Transverse colon (tissue), 4 donors: ENCODE results near the gene WWC1. TPM values are rescaled to one million over a fixed set of nuclear protein-coding genes. Genes with fewer than 3 reads are reported as not detected.
A peak's percentile ranks its signal among the peaks of the same experiment; 100 is the strongest.

ENCODE experiments used
- DNase-seq: peaks from one replicate; pipeline ENCODE4 v3.0.0-alpha.2; 2019
- H3K27ac ChIP-seq, 4 donors: fragments of 200-600 bp; sonication (generic); 2 replicates each; pipeline ENCODE4 v1.5.1; 2016 to 2018; ENCODE audit warnings: inconsistent platforms in 4 of 4
- H3K27me3 ChIP-seq: fragments of 200-600 bp; sonication (generic); 2 replicates; pipeline ENCODE4 v1.5.1; 2017; ENCODE audit warnings: inconsistent platforms
- H3K36me3 ChIP-seq, 4 donors: fragments of 200-600 bp; sonication (generic); 2 replicates each; pipeline ENCODE4 v1.5.1; 2017 to 2019; ENCODE audit warnings: inconsistent platforms in 4 of 4
- H3K4me1 ChIP-seq, 4 donors: fragments of 200-600 bp; sonication (generic); 2 replicates each; pipeline ENCODE4 v1.5.1; 2017 to 2020; ENCODE audit warnings: inconsistent platforms in 4 of 4
- H3K4me3 ChIP-seq, 4 donors: fragments of 200-600 bp; sonication (generic); 1 replicate in 1 of 4; 2 replicates in 3 of 4; pipeline versions ENCODE4 v1.5.1 to v1.6.1; 2017 to 2019; ENCODE audit warnings: inconsistent platforms in 4 of 4
- H3K9me3 ChIP-seq, 2 donors: fragments of 200-600 bp; sonication (generic); 2 replicates each; pipeline ENCODE4 v1.5.1; 2017 to 2019; ENCODE audit warnings: inconsistent platforms in 2 of 2
- EP300 ChIP-seq: sonication (generic); formaldehyde crosslinking; IDR thresholded peaks from one replicate; pipeline ENCODE4 v1.6.1; 2017; ENCODE audit warnings: antibody characterized with exemption, low read depth
- POLR2A ChIP-seq: fragments of 450-650 bp; IDR thresholded peaks from one replicate; pipeline ENCODE4 v1.6.1; 2016; ENCODE audit warnings: antibody characterized with exemption, mild to moderate bottlenecking, moderate library complexity
- POLR2AphosphoS5 ChIP-seq, 3 donors: sonication (generic); formaldehyde crosslinking; IDR thresholded peaks; one replicate each; pipeline ENCODE4 v1.6.1; 2016; ENCODE audit warnings: antibody characterized with exemption in 3 of 3
- WGBS, 2 donors: methylation state at CpG; one replicate each; pipeline ENCODE4 v1.1.5; 2018; ENCODE audit warnings: low coverage in 1 of 2; 5-methylcytosine and 5-hydroxymethylcytosine counted together
- in situ Hi-C, 4 donors: fragments of 200-750 bp; cut with MboI; loops; one replicate each; pipeline versions ENCODE4 v1.15.0 to v1.15.1; 2017; ENCODE audit warnings: low sequenced_read_pairs in 3 of 4, low pct_ligation_motif_present in 1 of 4, low pct_unique_long_range_greater_than_20kb in 1 of 4
- intact Hi-C: fragments of 100-400 bp; cut with DNase I; formaldehyde crosslinking; loops from one replicate; pipeline ENCODE4 v1.15.1; 2023; ENCODE audit warnings: low total_unique reads
- total RNA-seq, 4 donors: library from RNA; depleted of rRNA; stranded (reverse); fragments of >200 nt; gene quantifications; one replicate each; pipeline ENCODE4 v1.1.0, GENCODE V29; 2016
- TF ChIP-seq, protein P1 (sequence below), 5 experiments: fragments of 200-600 bp in 3 of 5; fragments of 450-650 bp in 2 of 5; sonication (generic) in 3 of 5; IDR thresholded peaks; 1 replicate in 2 of 5; 2 replicates in 3 of 5; pipeline ENCODE4 v1.5.1; 2016 to 2017; ENCODE audit warnings: antibody characterized with exemption in 5 of 5, inconsistent platforms in 3 of 5, mild to moderate bottlenecking in 2 of 5, moderate library complexity in 1 of 5

The WWC1 gene
- total RNA-seq, 4 donors from 2014 or later: 10.1 to 34.8 (median 16.8) TPM

GRCh38 chr5:168263121-168263520 is 28.3 kb upstream of the WWC1 start:
- intact Hi-C loops: no loop called here
- in situ Hi-C loops: loop anchor here in 1 of 4 donors (25.0 kb wide), 1 partner anchor 174 kb away; no protein-coding TSS in a partner anchor
- H3K36me3 ChIP-seq: no peaks in the 10 kb centered on the region
- H3K27ac ChIP-seq: no peak overlapping the region
- TF ChIP-seq, protein P1, sequence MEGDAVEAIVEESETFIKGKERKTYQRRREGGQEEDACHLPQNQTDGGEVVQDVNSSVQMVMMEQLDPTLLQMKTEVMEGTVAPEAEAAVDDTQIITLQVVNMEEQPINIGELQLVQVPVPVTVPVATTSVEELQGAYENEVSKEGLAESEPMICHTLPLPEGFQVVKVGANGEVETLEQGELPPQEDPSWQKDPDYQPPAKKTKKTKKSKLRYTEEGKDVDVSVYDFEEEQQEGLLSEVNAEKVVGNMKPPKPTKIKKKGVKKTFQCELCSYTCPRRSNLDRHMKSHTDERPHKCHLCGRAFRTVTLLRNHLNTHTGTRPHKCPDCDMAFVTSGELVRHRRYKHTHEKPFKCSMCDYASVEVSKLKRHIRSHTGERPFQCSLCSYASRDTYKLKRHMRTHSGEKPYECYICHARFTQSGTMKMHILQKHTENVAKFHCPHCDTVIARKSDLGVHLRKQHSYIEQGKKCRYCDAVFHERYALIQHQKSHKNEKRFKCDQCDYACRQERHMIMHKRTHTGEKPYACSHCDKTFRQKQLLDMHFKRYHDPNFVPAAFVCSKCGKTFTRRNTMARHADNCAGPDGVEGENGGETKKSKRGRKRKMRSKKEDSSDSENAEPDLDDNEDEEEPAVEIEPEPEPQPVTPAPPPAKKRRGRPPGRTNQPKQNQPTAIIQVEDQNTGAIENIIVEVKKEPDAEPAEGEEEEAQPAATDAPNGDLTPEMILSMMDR (IDR thresholded peaks at IDR 0.05): no peak
- TF ChIP-seq EP300 (no peak), POLR2A (no peak), POLR2AphosphoS5 (IDR thresholded peaks at IDR 0.05) (no peak)
- no peaks in the 10 kb centered on the region for H3K27me3 ChIP-seq
- DNase-seq: no peak
- no peak overlapping the region for H3K4me3 ChIP-seq
- H3K9me3 ChIP-seq: no peaks in the 10 kb centered on the region
- H3K4me1 ChIP-seq: peaks cover 0 to 22% (median 12%) of the 10 kb centered on the region in 4 donors
- 89 to 92% methylated on average over 6 to 13 of the region's 13 CpGs for WGBS, 2 donors

DNA sequence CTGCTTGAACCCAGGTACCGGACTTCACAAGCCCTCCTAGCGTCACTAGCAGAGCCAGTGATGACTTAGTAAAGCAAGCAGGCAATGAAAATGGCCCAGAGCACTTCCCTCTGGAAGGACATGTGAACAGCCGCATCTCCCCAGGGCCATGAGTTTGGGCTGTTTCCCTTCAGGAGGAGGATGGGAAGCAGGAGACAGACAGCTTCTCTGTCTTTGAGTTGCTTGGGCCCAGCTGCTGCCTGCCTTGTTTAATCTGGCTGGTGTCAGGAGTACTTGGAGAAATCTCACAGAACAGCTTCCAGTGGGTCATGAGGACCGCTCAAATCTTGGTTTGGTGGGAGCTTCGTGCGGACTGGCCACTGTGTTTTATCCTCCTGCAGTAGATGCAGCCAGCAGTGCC is 25.4 kb upstream of the WWC1 start:
- no peak overlapping the region for H3K27ac ChIP-seq
- no peak for TF ChIP-seq POLR2A
- TF ChIP-seq EP300: no peak
- no peak for TF ChIP-seq POLR2AphosphoS5 (IDR thresholded peaks at IDR 0.05)
- TF ChIP-seq, protein P1 (IDR thresholded peaks at IDR 0.05): no peak
- no peak for DNase-seq
- 86% methylated on average over 6 of the region's 6 CpGs; no CpG with 5 or more reads in 1 of the 2 donors for WGBS, 2 donors
- no peaks in the 10 kb centered on the region for H3K27me3 ChIP-seq
- H3K4me3 ChIP-seq: no peak overlapping the region
- no peaks in the 10 kb centered on the region for H3K9me3 ChIP-seq
- H3K4me1 ChIP-seq: peaks cover 10 to 33% (median 17%) of the 10 kb centered on the region in 4 donors
- H3K36me3 ChIP-seq: no peaks in the 10 kb centered on the region
- intact Hi-C loops: no loop called here
- in situ Hi-C loops: loop anchor here in 1 of 4 donors (25.0 kb wide), 1 partner anchor 171 kb away; no protein-coding TSS in a partner anchor

GRCh38 chr5:168268949-168269936 is 22.2 kb upstream of the WWC1 start:
- no peaks in the 10 kb centered on the region for H3K9me3 ChIP-seq
- intact Hi-C loops (no loop called here), in situ Hi-C loops (loop anchor here in 1 of 4 donors (25.0 kb wide), 1 partner anchor 168 kb away; no protein-coding TSS in a partner anchor)
- peak overlapping the region in 3 of 4 donors; percentile 0 to 39 (median 23) for H3K4me3 ChIP-seq
- peak overlapping the region in 3 of 4 donors; percentile 21 to 64 (median 37) for H3K27ac ChIP-seq
- no peak for TF ChIP-seq POLR2A
- TF ChIP-seq POLR2AphosphoS5 (IDR thresholded peaks at IDR 0.05): no peak
- TF ChIP-seq, protein P1 (IDR thresholded peaks at IDR 0.05): peak; percentile 79 to 94 (median 87)
- no peak for TF ChIP-seq EP300
- peak; percentile 88 for DNase-seq
- H3K36me3 ChIP-seq: no peaks in the 10 kb centered on the region
- peaks cover 10 to 23% (median 13%) of the 10 kb centered on the region in 4 donors for H3K4me1 ChIP-seq
- no peaks in the 10 kb centered on the region for H3K27me3 ChIP-seq
- 6 to 18% methylated on average over 6 to 30 of the region's 30 CpGs for WGBS, 2 donors

DNA sequence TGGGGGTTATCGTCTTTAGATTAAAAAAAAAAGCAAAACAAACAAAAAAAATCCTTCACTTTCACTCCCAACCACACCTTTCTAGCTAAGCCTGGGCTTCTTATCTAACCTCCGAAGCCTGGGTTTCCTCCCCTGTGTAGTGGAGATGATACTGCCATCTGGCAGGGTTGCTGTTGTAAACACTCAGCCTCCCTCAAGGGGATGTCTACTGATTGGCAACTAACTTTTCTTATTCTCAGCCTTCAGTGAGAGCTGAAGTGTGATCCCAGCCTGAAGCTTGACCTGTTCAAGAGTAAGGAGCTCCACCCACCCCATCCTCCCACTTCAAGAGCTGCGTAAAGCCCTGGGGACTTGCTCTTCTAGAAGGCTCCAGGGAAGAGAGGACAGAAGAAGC is 21.5 kb upstream of the WWC1 start:
- in situ Hi-C loops: loop anchor here in 1 of 4 donors (25.0 kb wide), 1 partner anchor 167 kb away; no protein-coding TSS in a partner anchor
- 35 to 40% methylated on average over 3 of the region's 3 CpGs for WGBS, 2 donors
- no peak for DNase-seq
- TF ChIP-seq POLR2A: no peak
- TF ChIP-seq, protein P1 (IDR thresholded peaks at IDR 0.05): no peak
- no peak for TF ChIP-seq EP300
- TF ChIP-seq POLR2AphosphoS5 (IDR thresholded peaks at IDR 0.05): no peak
- Histone ChIP-seq H3K9me3 (no peaks in the 10 kb centered on the region), H3K36me3 (no peaks in the 10 kb centered on the region), H3K4me1 (peaks cover 10 to 23% (median 13%) of the 10 kb centered on the region in 4 donors), H3K27me3 (no peaks in the 10 kb centered on the region), H3K27ac (peak overlapping the region in 3 of 4 donors; percentile 21 to 64 (median 37)), H3K4me3 (peak overlapping the region in 1 of 4 donors; percentile 39)
- intact Hi-C loops: no loop called here
